GM21528 (cell line): ENCODE results near the gene DNAH1.

Experiments
- ATAC-seq: cut with Tn5 transposase; IDR thresholded peaks from one replicate; pipeline ENCODE4 v1.9.1; 2021; ENCODE audit warnings: mild to moderate bottlenecking, moderate library complexity; ENCODE audit not compliant: unreplicated experiment, low FRiP score

DNAH1 gene

DNA sequence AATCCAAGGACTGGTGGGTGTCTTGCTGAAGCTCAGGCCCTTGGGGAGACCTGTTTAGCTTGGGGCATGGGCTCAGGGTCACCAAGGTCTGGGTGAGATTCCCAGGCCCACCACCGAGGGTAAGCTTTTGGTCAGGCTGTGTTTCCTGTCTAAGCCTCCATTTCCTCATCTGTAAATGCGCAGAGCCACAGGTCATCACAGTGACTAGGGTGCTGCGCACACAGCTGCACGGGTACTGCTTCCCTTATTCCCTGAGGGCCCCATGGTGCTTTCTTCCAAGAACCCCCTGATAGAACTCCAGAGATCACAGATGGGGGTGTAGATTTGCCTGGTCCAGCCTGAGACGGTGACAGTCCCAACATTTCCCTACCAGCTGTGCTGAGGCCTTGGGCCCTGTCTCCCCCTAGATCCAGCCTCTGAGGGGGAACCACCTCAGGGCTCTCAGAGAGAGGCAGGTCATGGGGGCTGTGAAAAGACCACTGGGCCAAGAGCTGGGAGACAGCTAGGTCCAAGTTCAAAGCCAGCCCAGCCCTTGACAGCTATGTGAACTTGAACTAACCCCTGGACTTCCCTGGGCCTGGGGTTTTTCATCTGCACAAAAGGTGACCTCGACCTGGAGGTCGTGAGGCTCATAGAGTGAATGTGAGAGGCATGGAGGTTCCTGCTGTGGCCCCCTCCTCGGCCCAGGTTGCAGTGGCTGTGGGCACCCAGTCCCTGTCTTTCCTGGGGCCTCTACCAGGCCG is 68.1 kb downstream of the DNAH1 start:
- ATAC-seq = no peak

DNA sequence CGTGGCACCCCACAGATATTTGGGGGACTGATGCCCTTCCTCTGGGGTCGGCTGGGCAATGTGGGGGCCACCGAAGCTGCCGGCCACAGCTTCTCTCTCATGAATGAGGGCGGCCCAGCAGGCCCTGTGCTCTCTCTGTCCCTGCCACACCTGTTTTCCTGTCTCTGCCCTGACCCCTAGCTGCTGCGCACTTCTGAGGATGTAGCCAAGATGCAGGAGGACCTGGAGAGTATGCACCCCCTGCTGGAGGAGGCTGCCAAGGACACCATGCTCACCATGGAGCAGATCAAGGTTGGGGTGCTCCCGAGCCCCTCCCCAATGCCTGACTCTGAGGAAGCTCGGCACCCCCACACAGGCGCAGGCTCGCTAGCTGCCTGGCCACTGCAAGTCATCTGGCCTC is 69.0 kb downstream of the DNAH1 start:
- ATAC-seq = no peak

DNA sequence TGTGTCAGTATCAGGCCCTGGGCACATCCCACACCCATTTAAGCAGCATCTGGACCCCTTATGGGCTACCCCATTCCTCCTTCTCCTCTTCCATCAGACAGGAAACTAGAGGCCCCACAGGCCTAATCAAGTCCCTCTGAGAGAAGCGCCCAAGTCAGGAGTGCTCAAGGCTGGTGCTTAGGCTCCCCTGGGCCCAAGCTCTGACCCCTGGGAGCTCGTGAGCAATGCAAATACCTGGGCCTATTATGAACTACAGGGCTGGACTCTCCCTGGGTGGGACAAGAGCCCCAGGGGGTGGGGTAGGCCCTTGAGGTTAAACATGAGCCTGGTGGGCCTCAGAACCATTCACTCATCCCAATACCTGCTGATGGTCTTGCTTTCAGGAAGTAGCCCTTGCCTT is 71.4 kb downstream of the DNAH1 start:
- no peak for ATAC-seq

DNA sequence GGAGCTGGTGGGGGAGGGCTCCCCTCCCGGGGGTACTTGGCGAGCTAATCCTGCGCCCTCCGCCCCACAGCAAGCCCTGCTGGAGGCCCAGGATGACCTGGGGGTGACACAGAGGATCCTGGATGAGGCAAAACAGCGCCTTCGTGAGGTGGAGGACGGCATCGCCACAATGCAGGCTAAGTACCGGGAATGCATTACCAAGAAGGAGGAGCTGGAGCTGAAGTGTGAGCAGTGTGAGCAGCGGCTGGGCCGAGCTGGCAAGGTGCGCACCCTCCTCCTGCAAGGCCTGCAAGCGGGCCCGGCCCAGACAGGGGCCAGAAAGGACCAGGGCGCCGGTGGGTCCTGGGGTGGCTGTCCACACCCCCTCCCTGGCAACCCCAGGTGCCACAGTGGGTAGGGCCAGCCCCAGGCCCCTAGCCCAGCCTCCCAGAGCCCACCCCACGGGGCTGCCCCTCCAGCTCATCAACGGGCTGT is 72.3 kb downstream of the DNAH1 start:
- ATAC-seq = no peak

DNA sequence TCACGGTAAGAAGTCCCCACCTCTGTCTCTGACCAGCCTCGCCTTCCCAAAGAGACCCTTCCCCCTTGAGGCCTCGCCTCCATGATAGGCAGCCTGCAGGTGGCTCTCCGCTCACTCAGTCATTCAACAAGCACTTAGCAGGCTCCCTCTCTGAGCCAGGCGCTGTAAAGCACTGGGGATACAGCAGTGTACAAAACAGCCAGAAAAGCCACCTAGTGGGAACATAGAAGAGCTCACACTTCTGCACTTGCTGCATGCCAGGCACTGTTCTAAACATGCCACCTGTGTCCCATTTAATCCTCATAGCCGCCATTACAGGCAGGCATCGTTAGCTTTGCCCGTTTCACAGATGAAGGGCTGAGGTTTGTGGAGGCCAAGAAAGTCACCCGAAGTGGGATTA is 72.8 kb downstream of the DNAH1 start:
- ATAC-seq = no peak

DNA sequence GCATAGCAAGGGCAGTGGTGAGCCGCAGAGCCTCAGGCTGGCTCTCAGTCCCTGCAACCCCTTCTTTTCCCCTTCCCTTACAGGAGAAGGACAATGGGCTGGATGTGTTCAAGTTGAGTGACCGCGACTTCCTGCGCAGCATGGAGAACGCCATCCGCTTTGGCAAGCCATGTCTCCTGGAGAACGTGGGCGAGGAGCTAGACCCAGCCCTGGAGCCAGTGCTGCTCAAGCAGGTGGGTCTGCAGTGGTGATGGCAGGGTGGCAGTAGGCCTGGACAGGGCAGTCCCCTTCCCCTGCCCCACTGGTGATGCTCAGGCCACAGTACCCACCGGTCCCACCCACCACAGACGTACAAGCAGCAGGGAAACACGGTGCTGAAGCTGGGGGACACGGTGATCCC is 75.0 kb downstream of the DNAH1 start:
- no peak for ATAC-seq

DNA sequence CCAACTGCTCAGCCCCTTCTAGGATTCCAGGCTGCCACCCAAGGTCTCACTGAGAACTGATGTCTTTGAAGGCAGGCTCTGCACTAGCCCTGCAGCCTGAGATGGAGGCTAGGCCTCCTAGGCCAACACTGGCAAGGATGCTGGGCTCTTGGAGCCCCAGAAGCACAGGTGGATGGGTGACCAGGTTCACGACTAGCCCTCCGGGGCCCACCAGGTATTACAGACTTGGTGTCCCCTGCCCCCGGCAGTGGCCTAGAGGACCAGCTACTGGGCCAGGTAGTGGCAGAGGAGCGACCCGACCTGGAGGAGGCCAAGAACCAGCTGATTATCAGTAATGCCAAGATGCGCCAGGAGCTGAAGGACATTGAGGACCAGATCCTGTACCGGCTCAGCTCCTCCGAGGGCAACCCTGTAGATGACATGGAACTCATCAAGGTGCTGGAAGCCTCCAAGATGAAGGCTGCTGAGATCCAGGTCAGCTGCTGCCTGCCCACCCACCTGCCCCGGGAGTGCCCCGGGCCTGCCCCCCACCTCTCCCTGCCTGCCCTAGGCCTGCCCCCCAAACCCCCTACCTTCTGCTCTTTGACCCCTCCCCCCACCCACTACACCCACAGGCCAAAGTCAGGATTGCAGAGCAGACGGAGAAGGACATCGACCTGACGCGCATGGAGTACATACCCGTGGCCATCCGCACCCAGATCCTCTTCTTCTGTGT is 76.3 kb downstream of the DNAH1 start:
- no peak for ATAC-seq

DNA sequence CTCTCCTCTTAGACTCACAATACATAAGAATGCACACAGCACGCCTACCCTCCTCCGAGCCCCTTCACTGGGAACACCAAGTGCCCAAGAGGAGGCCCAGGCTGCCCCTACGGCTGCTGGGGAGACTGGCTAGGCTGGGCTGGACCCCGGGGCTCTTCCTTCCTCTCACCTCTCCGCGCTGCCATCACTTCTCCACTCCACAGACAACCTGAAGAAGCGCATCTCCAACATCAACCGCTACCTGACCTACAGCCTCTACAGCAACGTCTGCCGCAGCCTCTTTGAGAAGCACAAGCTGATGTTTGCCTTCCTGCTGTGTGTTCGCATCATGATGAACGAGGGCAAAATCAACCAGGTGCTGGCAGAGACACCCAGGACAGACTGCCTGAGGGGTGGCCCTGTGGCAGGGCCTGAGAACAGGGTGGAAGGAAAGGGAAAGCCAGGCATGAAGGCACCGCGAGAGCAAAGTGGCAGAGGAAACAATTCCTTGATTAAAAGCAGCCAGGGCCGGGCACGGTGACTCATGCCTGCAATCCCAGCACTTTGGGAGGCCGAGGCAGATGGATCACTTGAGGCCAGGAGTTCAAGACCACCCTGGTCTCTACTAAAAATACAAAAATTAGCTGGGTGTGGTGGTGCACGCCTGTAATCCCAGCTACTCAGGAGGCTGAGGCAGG is 77.2 kb downstream of the DNAH1 start:
- ATAC-seq = no peak

DNA sequence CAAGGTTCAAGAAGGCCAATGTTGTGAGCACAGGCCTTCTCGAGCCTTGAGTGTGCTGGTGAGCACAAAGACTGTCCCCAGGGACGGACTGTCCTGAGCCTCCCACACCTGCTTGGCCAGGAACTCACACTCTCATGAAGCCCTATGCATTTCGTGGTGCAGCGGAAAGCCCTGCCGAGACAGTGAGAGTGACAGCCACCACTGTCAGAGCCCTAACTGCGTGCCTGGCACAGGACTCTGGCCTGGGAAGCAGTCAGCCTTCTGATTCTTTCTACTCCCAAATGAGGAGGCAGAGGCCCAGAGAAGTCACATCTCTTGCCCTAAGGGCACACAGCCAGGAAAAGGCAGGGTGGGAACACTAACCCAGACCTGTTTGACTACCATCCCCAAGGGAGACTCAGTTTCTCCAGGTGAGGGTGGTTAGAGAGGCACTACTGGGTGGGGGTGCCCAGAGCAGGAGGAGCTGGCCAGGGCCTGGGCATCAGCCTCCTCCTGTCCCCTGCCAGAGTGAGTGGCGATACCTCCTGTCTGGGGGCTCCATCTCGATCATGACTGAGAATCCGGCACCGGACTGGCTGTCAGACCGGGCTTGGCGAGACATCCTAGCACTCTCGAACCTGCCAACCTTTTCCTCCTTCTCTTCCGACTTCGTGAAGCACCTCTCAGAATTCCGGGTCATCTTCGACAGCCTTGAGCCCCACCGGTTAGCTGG is 78.0 kb downstream of the DNAH1 start:
- ATAC-seq = no peak

DNA sequence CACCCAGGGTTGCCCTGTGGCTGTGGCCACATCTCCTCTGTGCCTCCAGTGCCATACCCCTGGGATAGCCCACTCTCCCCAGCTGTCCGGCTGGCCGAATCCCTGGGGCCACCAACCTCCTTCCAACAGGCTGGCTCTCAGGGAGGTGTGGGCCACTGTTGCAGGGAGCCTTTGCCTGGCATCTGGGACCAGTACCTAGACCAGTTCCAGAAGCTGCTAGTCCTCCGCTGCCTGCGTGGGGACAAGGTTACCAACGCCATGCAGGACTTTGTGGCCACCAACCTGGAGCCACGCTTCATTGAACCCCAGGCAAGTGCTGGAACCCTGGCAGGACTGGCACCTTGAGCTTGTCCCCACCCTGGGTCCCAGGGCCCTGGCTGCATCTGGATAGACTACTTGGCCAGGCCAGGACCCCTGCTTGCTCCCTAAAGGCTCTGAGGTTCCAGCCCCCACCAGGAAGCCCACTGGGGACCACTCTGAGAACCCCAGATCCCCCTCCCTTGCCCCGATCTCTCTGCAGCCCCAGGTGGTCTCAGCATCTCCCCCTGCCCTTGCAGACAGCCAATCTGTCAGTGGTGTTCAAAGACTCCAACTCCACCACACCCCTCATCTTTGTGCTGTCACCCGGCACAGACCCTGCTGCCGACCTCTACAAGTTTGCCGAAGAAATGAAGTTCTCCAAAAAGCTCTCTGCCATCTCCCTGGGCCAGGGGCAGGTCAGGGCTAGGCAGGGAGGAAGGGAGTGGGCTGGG is 78.8 kb downstream of the DNAH1 start:
- no peak for ATAC-seq

DNA sequence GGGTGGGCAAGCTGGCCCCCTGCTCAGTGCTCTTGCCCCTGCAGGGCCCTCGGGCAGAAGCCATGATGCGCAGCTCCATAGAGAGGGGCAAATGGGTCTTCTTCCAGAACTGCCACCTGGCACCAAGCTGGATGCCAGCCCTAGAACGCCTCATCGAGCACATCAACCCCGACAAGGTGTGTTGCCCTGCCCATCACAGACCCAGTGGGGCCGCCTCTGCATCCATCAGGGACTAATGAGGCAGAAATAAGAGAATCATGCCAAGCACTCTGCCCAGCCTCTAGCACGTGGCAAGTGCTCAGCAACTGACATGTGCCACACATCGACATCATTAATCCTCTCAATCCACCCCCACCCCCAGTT is 79.4 kb downstream of the DNAH1 start:
- no peak for ATAC-seq

DNA sequence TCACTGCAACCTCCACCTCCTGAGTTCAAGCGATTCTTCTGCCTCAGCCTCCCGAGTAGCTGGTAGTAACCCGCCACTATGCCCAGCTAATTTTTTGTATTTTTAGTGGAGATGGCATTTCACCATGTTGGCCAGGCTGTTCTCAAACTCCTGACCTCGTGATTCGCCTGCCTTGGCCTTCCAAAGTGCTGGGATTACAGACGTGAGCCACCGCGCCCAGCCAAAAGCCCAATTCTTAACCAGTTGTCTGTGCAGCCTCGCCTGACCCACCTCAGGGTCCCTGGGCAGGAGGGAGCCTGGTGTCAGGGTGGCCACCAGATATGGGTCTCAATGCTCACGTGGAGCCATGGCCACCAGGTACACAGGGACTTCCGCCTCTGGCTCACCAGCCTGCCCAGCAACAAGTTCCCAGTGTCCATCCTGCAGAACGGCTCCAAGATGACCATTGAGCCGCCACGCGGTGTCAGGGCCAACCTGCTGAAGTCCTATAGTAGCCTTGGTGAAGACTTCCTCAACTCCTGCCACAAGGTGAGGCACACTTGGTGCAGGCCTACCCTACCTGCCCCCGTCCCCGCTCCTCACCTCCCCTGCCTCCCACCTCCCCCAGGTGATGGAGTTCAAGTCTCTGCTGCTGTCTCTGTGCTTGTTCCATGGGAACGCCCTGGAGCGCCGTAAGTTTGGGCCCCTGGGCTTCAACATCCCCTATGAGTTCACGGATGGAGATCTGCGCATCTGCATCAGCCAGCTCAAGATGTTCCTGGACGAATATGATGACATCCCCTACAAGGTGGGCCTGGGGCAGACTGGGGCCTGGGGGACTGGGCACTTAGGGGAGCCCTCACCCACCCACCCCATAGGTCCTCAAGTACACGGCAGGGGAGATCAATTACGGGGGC is 80.1 kb downstream of the DNAH1 start:
- ATAC-seq = no peak

DNA sequence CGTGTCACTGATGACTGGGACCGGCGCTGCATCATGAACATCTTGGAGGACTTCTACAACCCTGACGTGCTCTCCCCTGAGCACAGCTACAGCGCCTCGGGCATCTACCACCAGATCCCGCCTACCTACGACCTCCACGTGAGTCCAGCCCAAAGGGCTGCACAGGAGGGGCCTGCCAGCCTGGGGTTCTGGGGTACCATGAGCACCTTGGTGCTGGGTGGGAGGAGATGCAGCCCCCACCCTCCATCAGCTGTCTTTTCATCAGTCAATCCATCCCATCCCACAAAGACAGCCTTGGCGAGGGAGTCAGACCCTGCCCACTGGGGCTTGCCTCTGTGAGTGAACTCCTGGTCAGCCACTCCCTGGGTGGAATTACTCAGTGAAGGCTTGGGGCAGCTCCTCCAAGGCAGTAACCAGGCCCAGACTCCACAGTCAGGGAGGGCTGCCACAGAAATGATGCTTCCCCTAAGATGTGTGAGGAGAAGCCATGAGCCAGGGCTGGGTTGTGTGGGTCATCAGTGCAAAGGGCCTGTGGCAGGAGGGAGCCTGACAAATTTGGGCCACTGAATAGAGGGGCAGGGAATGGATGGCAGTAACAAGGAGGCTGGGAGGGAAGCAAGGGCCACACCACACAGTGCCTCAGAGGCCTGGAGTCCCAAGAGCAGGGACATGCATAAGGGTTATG is 80.9 kb downstream of the DNAH1 start:
- no peak for ATAC-seq

DNA sequence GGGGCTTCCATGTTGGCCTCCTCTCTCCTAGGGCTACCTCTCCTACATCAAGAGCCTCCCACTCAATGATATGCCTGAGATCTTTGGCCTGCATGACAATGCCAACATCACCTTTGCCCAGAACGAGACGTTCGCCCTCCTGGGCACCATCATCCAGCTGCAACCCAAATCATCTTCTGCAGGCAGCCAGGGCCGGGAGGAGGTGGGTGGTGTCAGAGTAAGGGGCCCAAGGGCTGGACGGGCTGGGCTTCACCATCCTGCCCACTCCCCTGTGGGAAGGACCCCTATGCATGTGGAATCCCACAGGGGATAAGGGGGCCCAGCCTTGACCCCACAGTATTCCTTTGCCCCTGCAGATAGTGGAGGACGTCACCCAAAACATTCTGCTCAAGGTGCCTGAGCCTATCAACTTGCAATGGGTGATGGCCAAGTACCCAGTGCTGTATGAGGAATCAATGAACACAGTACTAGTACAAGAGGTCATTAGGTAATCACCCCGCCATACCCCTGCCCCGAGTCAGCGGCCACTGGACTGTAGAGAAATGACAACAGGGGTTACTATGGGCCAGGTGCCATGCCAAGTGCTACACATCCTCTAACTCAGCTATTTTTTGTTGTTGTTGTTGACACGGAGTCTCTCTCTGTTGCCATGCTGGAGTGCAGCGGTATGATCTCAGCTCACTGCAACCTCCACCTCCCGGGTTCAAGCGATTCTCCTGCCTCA is 81.7 kb downstream of the DNAH1 start:
- ATAC-seq = no peak

DNA sequence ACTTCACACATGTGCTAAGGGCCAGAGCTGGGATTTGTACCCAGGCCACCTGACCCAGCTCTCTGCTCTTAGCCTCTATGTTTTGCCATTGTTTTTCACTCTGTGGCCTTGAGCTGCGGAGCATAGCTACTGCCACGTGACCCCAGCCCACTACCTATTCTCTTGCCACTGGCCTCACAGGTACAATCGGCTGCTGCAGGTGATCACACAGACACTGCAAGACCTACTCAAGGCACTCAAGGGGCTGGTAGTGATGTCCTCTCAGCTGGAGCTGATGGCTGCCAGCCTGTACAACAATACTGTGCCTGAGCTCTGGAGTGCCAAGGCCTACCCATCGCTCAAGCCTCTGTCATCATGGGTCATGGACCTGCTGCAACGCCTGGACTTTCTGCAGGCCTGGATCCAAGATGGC is 82.6 kb downstream of the DNAH1 start:
- no peak for ATAC-seq

DNA sequence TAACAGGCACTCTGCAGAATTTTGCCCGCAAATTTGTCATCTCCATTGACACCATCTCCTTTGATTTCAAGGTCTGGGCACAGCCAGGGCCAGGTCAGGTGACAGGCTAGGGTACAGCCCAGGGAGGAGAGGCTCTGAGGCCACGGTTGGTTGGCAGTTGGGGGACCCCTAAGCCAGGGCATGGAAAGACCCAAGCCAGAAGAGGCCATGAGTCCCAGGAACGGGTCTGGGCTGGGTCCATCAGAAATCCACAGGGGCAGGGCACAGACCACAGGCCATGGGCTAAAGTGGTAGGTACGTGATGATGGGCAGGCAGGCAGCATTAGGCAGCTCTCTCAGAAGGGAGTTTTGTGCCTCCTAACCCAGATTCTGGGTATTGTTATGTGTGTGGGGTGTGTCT is 83.0 kb downstream of the DNAH1 start:
- no peak for ATAC-seq

DNA sequence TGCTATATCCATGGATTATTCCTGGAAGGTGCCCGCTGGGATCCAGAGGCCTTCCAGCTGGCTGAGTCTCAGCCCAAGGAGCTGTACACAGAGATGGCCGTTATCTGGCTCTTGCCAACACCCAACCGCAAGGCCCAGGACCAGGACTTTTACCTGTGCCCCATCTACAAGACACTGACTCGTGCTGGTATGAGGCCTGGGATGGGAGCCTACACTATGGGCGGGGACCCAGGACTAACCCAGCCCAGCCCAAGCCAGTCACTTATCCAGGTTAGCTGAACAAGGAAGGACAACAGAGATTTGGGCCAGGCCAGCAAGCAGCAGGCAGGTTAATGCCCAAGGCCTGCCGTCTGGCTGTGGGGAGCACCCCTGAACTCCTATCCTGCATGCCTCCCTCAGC is 83.5 kb downstream of the DNAH1 start:
- ATAC-seq = no peak

DNA sequence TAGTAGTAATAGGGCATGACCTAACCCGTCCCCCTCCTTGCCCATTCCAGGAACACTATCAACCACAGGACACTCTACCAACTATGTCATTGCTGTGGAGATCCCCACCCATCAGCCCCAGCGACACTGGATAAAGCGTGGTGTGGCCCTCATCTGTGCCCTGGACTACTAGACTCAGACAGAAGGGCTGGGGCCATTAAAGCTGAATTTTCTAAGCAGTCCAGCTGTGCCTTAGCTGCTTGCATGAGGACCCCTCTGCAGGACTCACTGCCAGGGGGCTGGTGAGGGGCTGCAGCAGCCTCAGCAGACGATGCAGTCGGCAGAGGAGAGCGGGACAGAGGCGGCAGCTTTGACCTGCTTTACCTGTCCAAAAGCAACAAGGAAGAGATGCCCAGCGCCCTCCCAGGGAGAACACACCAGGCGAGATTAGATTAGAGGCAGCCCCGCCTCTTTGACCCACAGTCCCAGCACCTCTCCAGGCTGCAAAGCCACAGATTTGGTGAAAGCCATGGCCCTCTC is 84.2 kb downstream of the DNAH1 start:
- ATAC-seq = no peak
